Fibroblast of villous mesenchyme (primary cell): ENCODE data around the gene CCDC179. TPM values are rescaled to one million over a fixed set of nuclear protein-coding genes. Genes with fewer than 3 reads are reported as not detected.

Source experiments
- DNase-seq: peaks from one replicate; pipeline ENCODE4 v3.0.0-alpha.2; 2010; ENCODE audit warnings: low read depth
- H3K4me3 ChIP-seq: 2 replicates; pipeline ENCODE4 v1.5.1; 2011; ENCODE audit warnings: low read depth, mild to moderate bottlenecking, low read length
- CTCF ChIP-seq: IDR thresholded peaks from 2 replicates; pipeline ENCODE4 v1.5.1; 2012; ENCODE audit warnings: low read depth, mild to moderate bottlenecking, low read length; ENCODE audit not compliant: insufficient read depth
- total RNA-seq: library from RNA; depleted of rRNA; stranded (reverse); fragments of >200 nt; gene quantifications from 2 replicates; pipeline ENCODE4 v1.2.3, GENCODE V29; 2012

CCDC179 gene
- total RNA-seq, 1 donor: not detected

GRCh38 chr11:22798901-22799300 lies 61.4 kb downstream of the CCDC179 start:
- no peak for TF ChIP-seq CTCF
- DNase-seq: no peak

GRCh38 chr11:22797047-22797446 lies 63.2 kb downstream of the CCDC179 start:
- no peak for DNase-seq
- no peak for TF ChIP-seq CTCF
- H3K4me3 ChIP-seq: no peak overlapping the region

More at GRCh38 chr11:22798901-22799300, 61.4 kb downstream of the CCDC179 start:
- no peak overlapping the region for H3K4me3 ChIP-seq

Other genes with a start within 250 kb of the CCDC179 start
- 8.7 and 11.2 TPM in 2 replicates for gene FANCF, start 234.7 kb downstream of the CCDC179 start, total RNA-seq
- 0.64 and 1.7 TPM in 2 replicates for gene GAS2, start 193.9 kb downstream of the CCDC179 start, total RNA-seq
- 2.6 and 3.9 TPM in 2 replicates for gene SVIP, start 30.7 kb downstream of the CCDC179 start, total RNA-seq